ENCODE results near the gene HMGCS2.

HMGCS2 gene

DNA sequence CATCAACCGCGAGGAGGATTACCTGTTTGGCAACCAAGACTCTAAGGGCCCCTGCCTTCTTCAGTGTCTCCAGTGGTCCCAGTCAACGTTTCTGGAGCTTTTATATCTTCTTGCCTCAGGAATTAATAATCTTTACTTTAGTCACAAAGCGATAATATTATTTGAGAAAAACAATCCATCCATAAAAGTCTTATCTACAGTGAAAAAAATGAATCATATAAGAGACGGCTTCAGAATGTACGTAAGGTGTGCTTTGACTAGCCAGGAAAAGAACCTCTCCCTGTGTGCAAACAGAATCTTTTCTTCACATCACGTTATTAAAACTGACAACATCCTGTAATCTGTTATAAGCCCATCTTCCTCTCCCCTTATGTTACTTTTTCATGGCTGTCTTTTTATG is 42.7 kb upstream of the HMGCS2 start, which contains the start of gene REG4:
Gene REG4, minus strand, starts transcription at position 74 of the 400 bp plus-strand sequence. CDS start 2,691 bp downstream, outside the sequence.
- TF ChIP-seq, protein P1, sequence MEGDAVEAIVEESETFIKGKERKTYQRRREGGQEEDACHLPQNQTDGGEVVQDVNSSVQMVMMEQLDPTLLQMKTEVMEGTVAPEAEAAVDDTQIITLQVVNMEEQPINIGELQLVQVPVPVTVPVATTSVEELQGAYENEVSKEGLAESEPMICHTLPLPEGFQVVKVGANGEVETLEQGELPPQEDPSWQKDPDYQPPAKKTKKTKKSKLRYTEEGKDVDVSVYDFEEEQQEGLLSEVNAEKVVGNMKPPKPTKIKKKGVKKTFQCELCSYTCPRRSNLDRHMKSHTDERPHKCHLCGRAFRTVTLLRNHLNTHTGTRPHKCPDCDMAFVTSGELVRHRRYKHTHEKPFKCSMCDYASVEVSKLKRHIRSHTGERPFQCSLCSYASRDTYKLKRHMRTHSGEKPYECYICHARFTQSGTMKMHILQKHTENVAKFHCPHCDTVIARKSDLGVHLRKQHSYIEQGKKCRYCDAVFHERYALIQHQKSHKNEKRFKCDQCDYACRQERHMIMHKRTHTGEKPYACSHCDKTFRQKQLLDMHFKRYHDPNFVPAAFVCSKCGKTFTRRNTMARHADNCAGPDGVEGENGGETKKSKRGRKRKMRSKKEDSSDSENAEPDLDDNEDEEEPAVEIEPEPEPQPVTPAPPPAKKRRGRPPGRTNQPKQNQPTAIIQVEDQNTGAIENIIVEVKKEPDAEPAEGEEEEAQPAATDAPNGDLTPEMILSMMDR (IDR thresholded peaks at IDR 0.05; ENCODE audit: low read length, missing control alignments) = no peak
- no peak within 1 kb of the TSS for H3K4me3 ChIP-seq (replicated peaks; ENCODE audit: low read depth, low read length)
- no peak for DNase-seq (ENCODE audit: low read depth)

GRCh38 chr1:119808972-119809550 is 40.4 kb upstream of the HMGCS2 start:
- peak; percentile 79 for DNase-seq (ENCODE audit: low read depth)
- TF ChIP-seq, protein P1 (IDR thresholded peaks at IDR 0.05; ENCODE audit: low read length, missing control alignments) = peak; percentile 95
- no peak overlapping the region for H3K4me3 ChIP-seq (replicated peaks; ENCODE audit: low read depth, low read length)

DNA sequence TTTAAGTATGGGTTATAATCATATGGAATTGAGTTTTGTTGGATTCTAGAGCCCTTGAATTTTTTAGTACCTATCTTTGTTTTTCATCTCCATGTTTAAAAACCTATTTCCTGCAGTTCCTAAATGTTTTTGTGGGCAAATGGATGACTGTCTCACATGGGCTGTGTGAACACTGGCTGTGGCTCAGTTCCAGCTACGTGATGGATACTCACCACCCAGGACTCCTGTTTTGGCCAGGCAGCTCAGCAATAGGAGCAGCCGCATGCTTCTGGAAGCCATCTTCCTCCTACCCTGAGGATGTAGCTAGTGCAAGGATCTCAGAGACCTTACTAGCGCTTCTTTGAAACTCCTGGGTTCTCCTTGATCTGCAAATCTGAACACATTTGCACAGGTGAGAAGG is 39.8 kb upstream of the HMGCS2 start:
- H3K4me3 ChIP-seq (replicated peaks; ENCODE audit: low read depth, low read length) = no peak overlapping the region
- no peak for DNase-seq (ENCODE audit: low read depth)
- TF ChIP-seq, protein P1 (IDR thresholded peaks at IDR 0.05; ENCODE audit: low read length, missing control alignments) = no peak

DNA sequence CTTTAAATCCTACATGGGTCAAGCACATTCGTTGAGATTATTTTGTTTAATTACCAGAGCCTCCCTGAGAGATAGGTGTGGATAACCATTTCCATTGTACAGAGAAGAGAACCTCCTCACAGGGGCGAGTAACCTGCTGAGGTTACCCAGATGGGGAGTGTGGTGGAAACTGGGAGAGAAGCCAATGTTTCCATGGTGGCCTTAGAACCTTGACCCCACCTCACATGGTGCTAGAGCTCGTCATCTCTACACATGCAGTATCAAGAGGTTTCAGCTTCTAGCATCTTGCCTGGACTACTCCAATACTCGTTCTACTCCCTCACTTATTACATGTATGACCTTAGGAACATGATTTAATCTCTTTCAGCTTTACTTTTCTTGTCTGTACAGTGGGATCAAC is 37.8 kb upstream of the HMGCS2 start:
- no peak overlapping the region for H3K4me3 ChIP-seq (replicated peaks; ENCODE audit: low read depth, low read length)
- TF ChIP-seq, protein P1 (IDR thresholded peaks at IDR 0.05; ENCODE audit: low read length, missing control alignments) = no peak
- DNase-seq (ENCODE audit: low read depth) = no peak

- TF ChIP-seq, protein P1 (IDR thresholded peaks at IDR 0.05; ENCODE audit: low read length, missing control alignments) = no peak
- DNase-seq (ENCODE audit: low read depth) = no peak
- no peak overlapping the region for H3K4me3 ChIP-seq (replicated peaks; ENCODE audit: low read depth, low read length)
These were observed 37.0 kb upstream of the HMGCS2 start for GRCh38 chr1:119805746-119806145.

- no peak overlapping the region for H3K4me3 ChIP-seq (replicated peaks; ENCODE audit: low read depth, low read length)
- TF ChIP-seq, protein P1 (IDR thresholded peaks at IDR 0.05; ENCODE audit: low read length, missing control alignments) = no peak
- no peak for DNase-seq (ENCODE audit: low read depth)
These were observed 36.5 kb upstream of the HMGCS2 start for GRCh38 chr1:119805247-119805646.

- TF ChIP-seq, protein P1 (IDR thresholded peaks at IDR 0.05; ENCODE audit: low read length, missing control alignments) = no peak
- H3K4me3 ChIP-seq (replicated peaks; ENCODE audit: low read depth, low read length) = no peak overlapping the region
- DNase-seq (ENCODE audit: low read depth) = no peak
These were observed 31.0 kb upstream of the HMGCS2 start for GRCh38 chr1:119799599-119800177.
